KOPT-K1 (cell line): ENCODE measurements around the gene SMOC1.

Experiments used
- H3K27ac ChIP-seq: fragments of 200-600 bp; sonication (generic); 2 replicates; pipeline ENCODE4 v1.5.1; 2016; ENCODE audit warnings: antibody characterized with exemption, mild to moderate bottlenecking, low read depth, low read length; ENCODE audit not compliant: poor library complexity, severe bottlenecking
- H3K36me3 ChIP-seq: fragments of 200-600 bp; sonication (generic); 2 replicates; pipeline ENCODE4 v1.5.1; 2017; ENCODE audit warnings: antibody characterized with exemption, mild to moderate bottlenecking, low read length, moderate library complexity; ENCODE audit not compliant: insufficient read depth
- H3K9me3 ChIP-seq: fragments of 200-600 bp; sonication (generic); 2 replicates; pipeline ENCODE4 v1.5.1; 2017; ENCODE audit warnings: antibody characterized with exemption, low read length, mild to moderate bottlenecking; ENCODE audit not compliant: insufficient read depth, poor library complexity, severe bottlenecking

Gene SMOC1

GRCh38 chr14:69853774-69854173 lies 25.4 kb upstream of the SMOC1 start:
- no peaks in the 10 kb centered on the region for H3K36me3 ChIP-seq

DNA sequence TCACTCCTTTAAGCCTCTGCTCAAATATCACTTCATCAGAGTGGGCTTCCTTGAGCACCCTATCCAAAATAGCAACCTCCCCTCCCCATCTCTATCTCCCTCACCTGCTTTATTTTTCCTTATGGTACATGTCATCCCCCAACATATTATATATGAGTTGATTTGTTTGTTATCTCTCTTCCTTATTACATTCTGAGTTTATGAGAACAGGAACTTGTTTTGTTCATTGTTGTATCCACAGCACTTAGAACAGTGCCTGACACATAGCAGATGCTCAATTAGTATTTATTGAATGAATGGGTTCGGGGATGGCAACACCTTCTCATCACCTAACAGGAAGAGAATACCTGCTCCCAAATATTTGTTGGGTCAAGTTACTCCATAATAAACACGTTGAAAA lies 24.6 kb upstream of the SMOC1 start:
- no peak overlapping the region for H3K27ac ChIP-seq
- peaks cover 15% of the 10 kb centered on the region for H3K9me3 ChIP-seq
- H3K36me3 ChIP-seq = no peaks in the 10 kb centered on the region

More at GRCh38 chr14:69853774-69854173, 25.4 kb upstream of the SMOC1 start:
- Histone ChIP-seq H3K27ac (no peak overlapping the region), H3K9me3 (peaks cover 15% of the 10 kb centered on the region)

GRCh38 chr14:69855180-69855832 lies 23.9 kb upstream of the SMOC1 start:
- no peaks in the 10 kb centered on the region for H3K36me3 ChIP-seq

DNA sequence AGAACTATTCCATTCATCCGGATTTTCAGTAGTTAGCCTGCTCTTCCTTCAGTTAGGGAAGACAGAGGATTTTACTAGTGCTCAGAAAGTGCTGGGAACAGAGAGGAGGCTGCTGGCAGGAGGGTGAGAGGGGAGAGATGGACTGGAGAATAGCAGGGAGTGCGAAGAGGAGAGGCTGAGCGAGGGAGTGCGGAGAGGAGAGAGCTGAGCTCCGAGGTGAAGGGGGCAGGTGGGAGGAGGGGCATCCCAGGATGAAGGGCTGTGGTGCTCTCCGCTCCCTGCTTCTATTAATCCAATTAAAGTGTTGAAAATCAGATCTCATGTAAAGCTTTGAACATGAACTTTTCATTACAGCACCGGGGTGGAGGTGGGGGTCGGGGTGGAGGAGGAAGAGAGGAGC lies 20.4 kb upstream of the SMOC1 start:
- Histone ChIP-seq H3K9me3 (peaks cover 15% of the 10 kb centered on the region), H3K36me3 (no peaks in the 10 kb centered on the region), H3K27ac (no peak overlapping the region)

More at GRCh38 chr14:69855180-69855832, 23.9 kb upstream of the SMOC1 start:
- no peak overlapping the region for H3K27ac ChIP-seq
- H3K9me3 ChIP-seq = peaks cover 15% of the 10 kb centered on the region

GRCh38 chr14:69859591-69859990 lies 19.6 kb upstream of the SMOC1 start:
- no peak overlapping the region for H3K27ac ChIP-seq
- H3K9me3 ChIP-seq = peaks cover 21% of the 10 kb centered on the region
- H3K36me3 ChIP-seq = no peaks in the 10 kb centered on the region

DNA sequence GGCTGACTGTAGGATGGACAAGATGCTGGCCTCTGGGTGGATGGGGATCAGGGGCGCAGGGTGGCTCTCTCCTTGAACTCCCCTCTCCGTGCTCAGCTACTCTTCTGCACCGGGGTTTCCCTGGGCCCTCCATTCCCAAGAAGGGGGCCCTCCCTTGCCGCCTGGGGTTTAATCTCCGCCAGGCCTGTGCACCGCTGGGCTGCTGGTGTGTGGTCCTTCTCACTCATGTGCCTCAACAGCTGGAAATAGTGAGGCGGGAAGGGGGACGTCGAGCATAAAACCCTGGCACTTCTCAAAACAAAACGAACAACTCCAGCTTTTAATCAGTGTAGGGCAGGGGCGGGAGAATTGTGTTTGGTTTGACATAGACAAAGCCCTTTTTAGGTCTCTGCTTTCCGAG lies 19.0 kb upstream of the SMOC1 start:
- Histone ChIP-seq H3K27ac (no peak overlapping the region), H3K36me3 (no peaks in the 10 kb centered on the region), H3K9me3 (peaks cover 22% of the 10 kb centered on the region)

DNA sequence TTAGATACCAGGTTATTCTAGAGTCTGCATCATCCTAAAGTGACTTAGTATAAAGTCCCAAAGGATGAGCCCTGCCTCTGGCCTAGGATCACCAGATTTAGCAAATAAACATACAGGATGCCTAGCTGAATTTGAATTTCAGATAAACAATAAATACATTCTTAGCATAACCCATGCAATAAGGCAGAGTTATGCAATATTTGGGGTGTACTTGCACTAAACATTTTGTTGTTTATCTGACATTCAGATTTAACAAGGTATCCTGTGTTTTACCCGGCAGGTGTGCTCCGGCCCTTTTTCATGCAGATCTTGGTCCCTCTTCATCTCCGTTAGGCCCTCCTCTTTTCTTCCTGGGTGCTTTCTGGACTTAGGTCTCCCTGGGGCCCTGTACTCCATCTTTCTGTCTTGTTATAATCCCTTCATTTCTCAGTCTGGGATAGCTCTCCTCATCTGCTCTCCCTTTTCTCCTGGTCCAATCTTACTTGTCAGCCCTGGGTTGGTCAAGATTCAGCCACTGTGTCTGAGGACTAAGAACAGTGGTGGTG lies 18.1 kb upstream of the SMOC1 start:
- Histone ChIP-seq H3K27ac (no peak overlapping the region), H3K36me3 (no peaks in the 10 kb centered on the region), H3K9me3 (peaks cover 13% of the 10 kb centered on the region)

DNA sequence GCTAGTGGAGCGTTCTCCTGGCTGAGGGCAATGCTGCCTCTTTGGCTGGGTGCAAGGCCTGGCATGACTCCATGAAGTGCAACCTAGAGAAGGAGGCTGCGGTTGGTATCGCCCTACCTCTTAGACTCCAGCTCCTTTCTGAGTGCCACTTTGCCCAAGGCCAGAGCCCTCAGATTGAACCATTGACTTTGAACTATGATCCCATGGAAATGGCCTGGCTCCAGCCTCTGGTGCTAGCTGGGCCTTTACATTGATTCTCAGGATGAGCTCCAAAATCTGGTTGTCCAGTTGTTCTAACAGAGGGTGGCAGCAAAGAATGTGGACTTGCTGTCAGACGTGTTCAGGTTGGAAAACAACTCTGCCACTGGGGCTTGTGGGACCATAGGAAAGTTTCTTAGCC lies 16.1 kb upstream of the SMOC1 start:
- H3K27ac ChIP-seq = no peak overlapping the region
- peaks cover 23% of the 10 kb centered on the region for H3K9me3 ChIP-seq
- no peaks in the 10 kb centered on the region for H3K36me3 ChIP-seq

- peaks cover 26% of the 10 kb centered on the region for H3K9me3 ChIP-seq
- H3K36me3 ChIP-seq = no peaks in the 10 kb centered on the region
- H3K27ac ChIP-seq = no peak overlapping the region
Observed at GRCh38 chr14:69865701-69866365, 13.4 kb upstream of the SMOC1 start.

DNA sequence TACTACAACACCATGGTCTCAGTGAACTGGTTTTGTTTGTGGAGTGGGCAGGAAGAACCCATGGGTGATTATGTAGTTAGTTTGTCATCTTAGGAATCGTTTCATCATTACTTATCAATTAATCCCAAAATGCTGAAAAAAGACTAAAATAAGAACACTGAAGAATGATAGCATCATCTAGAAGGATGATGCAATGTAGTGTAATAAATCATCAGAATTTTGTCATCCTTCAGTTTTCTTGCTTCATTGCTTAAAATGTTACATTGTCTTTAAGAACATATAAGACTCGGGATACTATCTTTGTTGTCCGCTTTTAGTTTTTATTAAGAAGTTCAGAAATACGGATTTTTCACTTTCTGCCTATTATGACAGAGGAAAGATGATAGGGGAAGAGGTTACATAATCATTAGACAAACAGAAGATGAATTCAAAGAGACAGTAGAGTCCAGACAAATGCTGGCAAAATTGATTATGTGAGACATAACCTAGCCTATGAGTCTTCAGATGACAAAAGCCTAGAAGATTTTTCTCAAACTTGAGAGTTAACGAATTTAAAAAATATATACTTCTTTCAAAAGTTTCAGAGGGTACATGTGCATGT lies 10.8 kb upstream of the SMOC1 start:
- Histone ChIP-seq H3K9me3 (peaks cover 26% of the 10 kb centered on the region), H3K36me3 (no peaks in the 10 kb centered on the region), H3K27ac (no peak overlapping the region)

DNA sequence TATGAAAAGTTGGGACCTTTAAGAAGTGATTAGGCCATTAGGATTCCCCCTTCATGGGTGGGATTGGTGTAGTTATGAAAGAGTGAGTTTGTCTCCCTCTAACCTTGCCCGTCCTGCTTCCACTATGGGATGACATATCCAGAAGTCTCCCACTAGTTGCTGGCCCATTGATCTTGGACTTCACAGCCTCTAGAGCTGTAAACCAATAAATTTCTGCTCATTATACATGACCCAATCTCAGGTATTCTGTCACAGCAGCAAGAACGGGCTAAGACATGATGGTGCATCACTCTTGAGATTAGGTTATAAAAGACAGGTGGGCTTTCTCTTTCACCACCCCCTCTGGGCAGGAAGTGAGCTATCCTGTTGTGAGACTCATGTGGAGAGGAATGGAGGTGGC lies 8.6 kb upstream of the SMOC1 start:
- Histone ChIP-seq H3K9me3 (peaks cover 14% of the 10 kb centered on the region), H3K36me3 (no peaks in the 10 kb centered on the region), H3K27ac (no peak overlapping the region)

DNA sequence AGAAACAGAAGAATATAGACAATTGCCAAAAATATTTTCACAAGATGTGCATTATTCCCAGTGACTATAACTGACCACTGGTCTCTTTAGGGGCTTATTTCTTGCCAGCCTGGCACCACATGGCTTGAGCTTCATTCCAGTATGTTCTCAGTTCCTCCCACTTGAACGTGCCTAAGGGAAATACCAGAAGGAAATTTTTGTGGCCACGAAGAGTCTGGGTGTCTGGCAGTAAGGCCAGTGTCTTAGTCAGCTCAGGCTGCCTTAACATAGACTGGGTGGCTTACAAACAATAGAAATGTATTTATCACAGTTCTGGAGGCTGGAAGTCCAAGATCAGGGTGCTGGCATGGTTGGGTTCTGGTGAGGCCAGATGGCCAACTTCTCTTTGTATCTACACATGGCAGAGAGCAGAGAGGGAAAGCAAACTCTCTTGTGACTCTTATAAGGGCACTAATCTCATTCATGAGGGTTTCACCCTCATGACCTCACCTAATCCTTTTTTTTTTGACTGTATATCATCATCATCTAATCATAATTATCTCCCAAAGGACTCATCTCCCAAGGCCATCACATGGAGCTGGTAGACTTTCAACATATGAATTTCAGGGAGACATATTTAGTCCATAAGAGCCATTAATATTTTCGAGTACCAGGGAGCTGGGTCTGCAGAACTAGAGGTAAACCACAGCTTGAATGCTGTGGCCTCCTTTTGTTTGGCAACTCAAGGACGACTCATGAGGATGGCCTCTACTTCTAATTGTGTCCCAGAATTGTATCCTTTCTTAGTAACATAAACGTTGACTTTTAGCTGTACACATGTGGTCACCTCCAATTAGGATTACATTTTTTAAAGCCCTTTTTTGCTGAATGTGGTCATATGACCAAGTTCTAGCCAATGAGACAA lies 5.1 kb upstream of the SMOC1 start:
- Histone ChIP-seq H3K36me3 (no peaks in the 10 kb centered on the region), H3K9me3 (no peaks in the 10 kb centered on the region)

DNA sequence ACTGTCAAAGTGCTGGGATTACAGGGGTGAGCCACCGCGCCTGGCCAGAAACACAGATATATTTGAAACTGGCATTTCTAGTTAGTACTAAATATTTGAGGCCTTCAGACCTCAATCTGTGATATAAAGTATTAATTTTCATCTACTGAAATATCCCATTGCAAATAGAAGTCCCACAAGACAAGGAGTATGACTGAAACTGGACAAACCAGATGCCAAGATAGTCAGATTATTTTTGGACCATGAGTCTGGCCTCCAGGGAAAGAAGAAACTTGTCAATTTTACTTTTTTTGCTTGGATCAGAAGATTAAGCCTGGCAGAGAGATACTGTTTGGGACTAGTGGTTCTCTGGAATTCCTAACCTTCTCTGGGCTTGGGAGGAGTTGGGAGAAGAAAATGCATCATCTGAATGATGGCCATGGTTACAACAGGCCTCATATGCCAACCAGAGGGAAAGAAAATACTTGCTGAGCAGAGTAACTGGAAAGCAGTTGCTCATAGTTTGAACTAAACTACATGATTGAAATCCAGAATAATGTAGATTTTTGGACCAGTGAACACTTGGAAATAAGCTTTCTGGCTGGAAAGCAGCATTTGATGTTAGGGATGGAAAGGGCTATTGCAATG lies 2.9 kb upstream of the SMOC1 start:
- no peak overlapping the region for H3K27ac ChIP-seq
- H3K9me3 ChIP-seq = no peaks in the 10 kb centered on the region
- H3K36me3 ChIP-seq = no peaks in the 10 kb centered on the region

More for the DNA sequence above, 5.1 kb upstream of the SMOC1 start:
- H3K27ac ChIP-seq = no peak overlapping the region

GRCh38 chr14:69876848-69877306 lies 2.3 kb upstream of the SMOC1 start:
- H3K9me3 ChIP-seq = no peaks in the 10 kb centered on the region
- H3K36me3 ChIP-seq = no peaks in the 10 kb centered on the region
- no peak overlapping the region for H3K27ac ChIP-seq
